OCI-LY7 (cell line): Measurements from ENCODE around the gene CFAP99. TPM values are rescaled to one million over a fixed set of nuclear protein-coding genes. Genes with fewer than 3 reads are reported as not detected.

Experiments
- BruUV-seq: library from RNA; stranded (reverse); fragments of 400-500 nt; replicated peaks from 2 replicates; lab custom pipeline; 2021; lab: Mats Ljungman, UMichigan
- CTCF ChIA-PET: fragments of 300-600 bp; sonication (Branson Sonifier 250); formaldehyde crosslinking; loops from one replicate; lab custom pipeline; 2022; ENCODE audit warnings: antibody characterized with exemption; ENCODE audit not compliant: unreplicated experiment; lab: Charles Lee
- POLR2A ChIA-PET: fragments of 300-600 bp; sonication (Branson Sonifier 250); formaldehyde crosslinking; loops from one replicate; lab custom pipeline; 2022; ENCODE audit warnings: antibody characterized with exemption; lab: Charles Lee
- DNase-seq: peaks from one replicate; pipeline ENCODE4 v3.0.0-alpha.2; 2015; ENCODE audit warnings: low spot score
- H2AFZ ChIP-seq: fragments of 200-600 bp; sonication (generic), shearing (Covaris generic); 2 replicates; pipeline ENCODE4 v1.6.1; 2014; ENCODE audit warnings: mild to moderate bottlenecking, antibody characterized with exemption, low read length, moderate library complexity
- H3K27ac ChIP-seq: fragments of 200-600 bp; sonication (generic); 2 replicates; pipeline ENCODE4 v1.5.1; 2014; ENCODE audit warnings: mixed run types, low read depth, mild to moderate bottlenecking, moderate library complexity, low read length, inconsistent platforms; ENCODE audit not compliant: poor library complexity, severe bottlenecking
- H3K36me3 ChIP-seq: fragments of 200-600 bp; sonication (generic); 2 replicates; pipeline ENCODE4 v1.6.1; 2014; ENCODE audit warnings: mild to moderate bottlenecking, antibody characterized with exemption, low read length, moderate library complexity, mixed read lengths; ENCODE audit not compliant: insufficient read depth
- H3K4me1 ChIP-seq: fragments of 200-600 bp; sonication (generic); 2 replicates; pipeline ENCODE4 v1.5.1; 2014; ENCODE audit warnings: mild to moderate bottlenecking, low read length; ENCODE audit not compliant: insufficient read depth, poor library complexity, severe bottlenecking
- H3K4me2 ChIP-seq: fragments of 200-600 bp; sonication (generic); 2 replicates; pipeline ENCODE4 v1.6.1; 2014; ENCODE audit warnings: mild to moderate bottlenecking, low read length
- H3K4me3 ChIP-seq: fragments of 200-600 bp; sonication (generic); 2 replicates; pipeline ENCODE4 v1.5.1; 2014; ENCODE audit warnings: mild to moderate bottlenecking, low read depth, low read length; ENCODE audit not compliant: poor library complexity, severe bottlenecking
- H3K79me2 ChIP-seq: fragments of 200-600 bp; sonication (generic); 2 replicates; pipeline ENCODE4 v1.6.1; 2016; ENCODE audit warnings: low read depth, mild to moderate bottlenecking, low read length, moderate library complexity, mixed read lengths; ENCODE audit not compliant: insufficient read depth
- H3K9me2 ChIP-seq: fragments of 200-600 bp; sonication (generic); 2 replicates; pipeline ENCODE4 v1.6.1; 2016; ENCODE audit warnings: mild to moderate bottlenecking, low read length, mixed read lengths; ENCODE audit not compliant: insufficient read depth
- H3K9me3 ChIP-seq: fragments of 200-600 bp; sonication (generic); 2 replicates; pipeline ENCODE4 v1.6.1; 2014; ENCODE audit warnings: mild to moderate bottlenecking, mixed run types, low read length, mixed read lengths
- H4K20me1 ChIP-seq: fragments of 200-600 bp; sonication (generic); 2 replicates; pipeline ENCODE4 v1.6.1; 2014; ENCODE audit warnings: mild to moderate bottlenecking, antibody characterized with exemption, low read length, moderate library complexity, mixed read lengths; ENCODE audit not compliant: insufficient read depth
- CTCF ChIP-seq: fragments of 200-600 bp; sonication (generic); conservative IDR thresholded peaks from 2 replicates; pipeline ENCODE4 v1.5.1; 2014; ENCODE audit warnings: mild to moderate bottlenecking, antibody characterized with exemption, low read length, moderate library complexity, mixed read lengths
- EZH2phosphoT487 ChIP-seq: fragments of 200-600 bp; sonication (generic); IDR thresholded peaks from 2 replicates; pipeline ENCODE4 v1.6.1; 2018; ENCODE audit warnings: low read depth, borderline replicate concordance, mild to moderate bottlenecking, mixed run types, antibody characterized with exemption, low read length, moderate library complexity, mixed read lengths
- intact Hi-C: fragments of 100-400 bp; cut with micrococcal nuclease; formaldehyde crosslinking; loops from one replicate; pipeline ENCODE4 v1.10.0; 2022; ENCODE audit not compliant: unreplicated experiment
- total RNA-seq, 2 experiments: library from RNA; depleted of rRNA in 1 of 2; stranded (reverse); fragments of >200 nt in 1 of 2; shearing (Covaris generic) in 1 of 2; gene quantifications; 2 replicates each; pipeline ENCODE4 v1.2.3, GENCODE V29; 2014 to 2022

The CFAP99 gene
- total RNA-seq, 2 experiments from 2014 or later = not detected

- no peaks in the 10 kb centered on the region for H3K36me3 ChIP-seq
- H3K79me2 ChIP-seq = no peaks in the 10 kb centered on the region
- no peak for DNase-seq
- ChIA-PET POLR2A (interaction anchor here (0.6 kb wide), 1 partner anchor 10 kb away, joined by 6 read pairs; no protein-coding TSS in a partner anchor), CTCF (no interaction called here)
- no peaks in the 10 kb centered on the region for H3K9me3 ChIP-seq
- H3K27ac ChIP-seq = no peak overlapping the region
- H2AFZ ChIP-seq = no peak overlapping the region
- no peak overlapping the region for H3K4me2 ChIP-seq
- peaks cover 15% of the 10 kb centered on the region for H3K4me1 ChIP-seq
- no TSS peak for BruUV-seq
- intact Hi-C loops = no loop called here
- H4K20me1 ChIP-seq = no peaks in the 10 kb centered on the region
- H3K9me2 ChIP-seq = no peaks in the 10 kb centered on the region
- no peak overlapping the region for H3K4me3 ChIP-seq
- no peak for TF ChIP-seq CTCF
- TF ChIP-seq EZH2phosphoT487 = no peak
These were observed 9.8 kb upstream of the CFAP99 start for GRCh38 chr4:2408976-2409375.

GRCh38 chr4:2409381-2409783, 9.4 kb upstream of the CFAP99 start:
- ChIA-PET CTCF (no interaction called here), POLR2A (interaction anchor here (0.6 kb wide), 1 partner anchor 10 kb away, joined by 6 read pairs; no protein-coding TSS in a partner anchor)
- no peaks in the 10 kb centered on the region for H4K20me1 ChIP-seq
- no peaks in the 10 kb centered on the region for H3K36me3 ChIP-seq
- H3K79me2 ChIP-seq = no peaks in the 10 kb centered on the region
- H3K27ac ChIP-seq = no peak overlapping the region
- no TSS peak for BruUV-seq
- H3K4me1 ChIP-seq = peaks cover 15% of the 10 kb centered on the region
- intact Hi-C loops = no loop called here
- no peak overlapping the region for H2AFZ ChIP-seq
- no peak overlapping the region for H3K4me2 ChIP-seq
- no peak for TF ChIP-seq EZH2phosphoT487
- no peak for TF ChIP-seq CTCF
- DNase-seq = no peak
- no peak overlapping the region for H3K4me3 ChIP-seq
- no peaks in the 10 kb centered on the region for H3K9me2 ChIP-seq
- H3K9me3 ChIP-seq = no peaks in the 10 kb centered on the region

- no TSS peak for BruUV-seq
- H3K4me2 ChIP-seq = peak overlapping the region; percentile 35; the same call in 1 of the 2 replicates
- TF ChIP-seq CTCF (no peak), EZH2phosphoT487 (no peak)
- no peak overlapping the region for H3K27ac ChIP-seq
- H2AFZ ChIP-seq = no peak overlapping the region
- no peak for DNase-seq
- no peaks in the 10 kb centered on the region for H4K20me1 ChIP-seq
- H3K4me1 ChIP-seq = peaks cover 15% of the 10 kb centered on the region
- H3K4me3 ChIP-seq = no peak overlapping the region
- no peaks in the 10 kb centered on the region for H3K79me2 ChIP-seq
- intact Hi-C loops = no loop called here
- ChIA-PET CTCF (no interaction called here), POLR2A (interaction anchor here (0.6 kb wide), 1 partner anchor 20 kb away, joined by 7 read pairs; no protein-coding TSS in a partner anchor)
- H3K9me2 ChIP-seq = no peaks in the 10 kb centered on the region
- H3K9me3 ChIP-seq = no peaks in the 10 kb centered on the region
- no peaks in the 10 kb centered on the region for H3K36me3 ChIP-seq
These were observed 6.8 kb upstream of the CFAP99 start for GRCh38 chr4:2411786-2412510.
